Omental fat pad (tissue), 4 donors: Measurements from ENCODE around the gene F10. TPM values are rescaled to one million over a fixed set of nuclear protein-coding genes. Genes with fewer than 3 reads are reported as not detected.

ENCODE experiments used
- ATAC-seq: fragments of 150-250 bp; one replicate; pipeline ENCODE4 v1.9.1; 2016; ENCODE audit warnings: mild to moderate bottlenecking, moderate library complexity; ENCODE audit not compliant: low FRiP score
- DNase-seq: peaks from one replicate; pipeline ENCODE4 v3.0.0-alpha.2; 2019; ENCODE audit warnings: low spot score
- CTCF ChIP-seq, 3 donors: fragments of 450-650 bp; IDR thresholded peaks; one replicate each; pipeline ENCODE4 v1.5.1; 2016 to 2017; ENCODE audit warnings: antibody characterized with exemption in 3 of 3, mild to moderate bottlenecking in 3 of 3, moderate library complexity in 2 of 3
- total RNA-seq, 4 donors: library from RNA; depleted of rRNA; stranded (reverse); fragments of >200 nt; gene quantifications; one replicate each; pipeline ENCODE4 v1.1.0, GENCODE V29; 2016

The F10 gene
- total RNA-seq, 4 donors from 2014 or later, result 10.8 to 51.1 (median 13.6) TPM

- TF ChIP-seq CTCF (IDR thresholded peaks at IDR 0.05), result no peak
- no peak for DNase-seq
- no peak for ATAC-seq
These were observed 48.9 kb downstream of the F10 start for GRCh38 chr13:113171250-113172125.

- DNase-seq, result no peak
- TF ChIP-seq CTCF (IDR thresholded peaks at IDR 0.05), result no peak
- ATAC-seq, result no peak
These were observed 49.9 kb downstream of the F10 start for GRCh38 chr13:113172419-113172926.

GRCh38 chr13:113176280-113176679 lies 53.7 kb downstream of the F10 start:
- TF ChIP-seq CTCF (IDR thresholded peaks at IDR 0.05), result no peak
- DNase-seq (no peak), ATAC-seq (no peak)

- no peak for TF ChIP-seq CTCF (IDR thresholded peaks at IDR 0.05)
- no peak for DNase-seq
- ATAC-seq, result no peak
These were observed 54.2 kb downstream of the F10 start for GRCh38 chr13:113176822-113177221.

- ATAC-seq (no peak), DNase-seq (no peak)
- TF ChIP-seq CTCF (IDR thresholded peaks at IDR 0.05), result no peak
These were observed 55.7 kb downstream of the F10 start for GRCh38 chr13:113178070-113178895.

- no peak for TF ChIP-seq CTCF (IDR thresholded peaks at IDR 0.05)
These were observed 56.2 kb downstream of the F10 start for GRCh38 chr13:113178896-113179167.

More at GRCh38 chr13:113178896-113179167, 56.2 kb downstream of the F10 start:
- DNase-seq (no peak), ATAC-seq (no peak)
